SK-N-SH (cell line): ENCODE results near the gene SSTR5. TPM values are rescaled to one million over a fixed set of nuclear protein-coding genes. Genes with fewer than 3 reads are reported as not detected.

Source experiments
- CTCF ChIA-PET: fragments of 300-600, 350-600 bp; formaldehyde crosslinking; extraction: SDS; loops from one replicate; lab custom pipeline; 2021; lab: Yijun Ruan, JAX
- POLR2A ChIA-PET: fragments of 350-600 bp; sonication (Branson Sonifier 250); formaldehyde crosslinking; extraction: SDS; loops from one replicate; lab custom pipeline; 2020; ENCODE audit warnings: antibody characterized with exemption, inconsistent platforms; lab: Yijun Ruan, JAX
- DNase-seq: peaks from one replicate; pipeline ENCODE4 v3.0.0; 2012
- H2AFZ ChIP-seq: fragments of 200-600 bp; sonication (generic); 2 replicates; pipeline ENCODE4 v1.8.1; 2016; ENCODE audit warnings: antibody characterized with exemption, mild to moderate bottlenecking, low read depth
- H3F3A ChIP-seq: fragments of 200-600 bp; sonication (generic); replicated peaks from 2 replicates; pipeline ENCODE3; 2016; ENCODE audit warnings: antibody characterized with exemption, mild to moderate bottlenecking; ENCODE audit not compliant: insufficient read depth
- H3K27ac ChIP-seq, 2 experiments: fragments of 200-500 bp in 1 of 2; fragments of 200-600 bp in 1 of 2; sonication (Bioruptor generic) in 1 of 2; sonication (generic), shearing (Covaris generic) in 1 of 2; 2 replicates each; pipeline versions ENCODE4 v1.5.1 to v1.6.1; 2014 to 2016; ENCODE audit warnings: low read depth in 2 of 2, inconsistent platforms in 1 of 2, low read length in 1 of 2, mild to moderate bottlenecking in 1 of 2, mixed read lengths in 1 of 2
- H3K27me3 ChIP-seq: fragments of 200-600 bp; sonication (generic), shearing (Covaris generic); 2 replicates; pipeline ENCODE4 v1.6.1; 2016; ENCODE audit warnings: mixed run types; ENCODE audit not compliant: insufficient read depth
- H3K36me3 ChIP-seq, 2 experiments: fragments of 200-500 bp in 1 of 2; fragments of 200-600 bp in 1 of 2; sonication (Bioruptor generic) in 1 of 2; sonication (generic) in 1 of 2; replicated peaks in 1 of 2; 2 replicates each; pipeline versions ENCODE3 to v1.5.1; 2014 to 2016; ENCODE audit warnings: low read length in 1 of 2, mild to moderate bottlenecking in 1 of 2; ENCODE audit not compliant: insufficient read depth in 2 of 2, control insufficient read depth in 1 of 2
- H3K4me1 ChIP-seq, 2 experiments: fragments of 200-500 bp in 1 of 2; fragments of 200-600 bp in 1 of 2; sonication (Bioruptor generic) in 1 of 2; sonication (generic), shearing (Covaris generic) in 1 of 2; 2 replicates each; pipeline versions ENCODE4 v1.5.1 to v1.6.1; 2014 to 2016; ENCODE audit warnings: low read depth in 1 of 2, low read length in 1 of 2, mixed run types in 1 of 2; ENCODE audit not compliant: insufficient read depth in 2 of 2, control insufficient read depth in 1 of 2
- H3K4me2 ChIP-seq: fragments of 200-600 bp; sonication (generic), shearing (Covaris generic); 2 replicates; pipeline ENCODE4 v1.6.1; 2017; ENCODE audit warnings: mixed run types
- H3K4me3 ChIP-seq, 2 experiments: fragments of 200-500 bp in 1 of 2; fragments of 200-600 bp in 1 of 2; sonication (Bioruptor generic) in 1 of 2; sonication (generic), shearing (Covaris generic) in 1 of 2; 2 replicates each; pipeline versions ENCODE4 v1.5.1 to v1.8.1; 2014 to 2016; ENCODE audit warnings: low read depth in 2 of 2, inconsistent platforms in 1 of 2, low read length in 1 of 2, mild to moderate bottlenecking in 1 of 2, mixed read lengths in 1 of 2, moderate library complexity in 1 of 2
- H3K79me2 ChIP-seq: fragments of 200-600 bp; sonication (generic); 2 replicates; pipeline ENCODE4 v1.8.1; 2017; ENCODE audit warnings: mild to moderate bottlenecking; ENCODE audit not compliant: insufficient read depth
- H3K9ac ChIP-seq: fragments of 200-600 bp; sonication (generic); 2 replicates; pipeline ENCODE4 v1.6.1; 2017; ENCODE audit warnings: mixed run types
- H3K9me2 ChIP-seq: fragments of 200-600 bp; sonication (generic); 2 replicates; pipeline ENCODE4 v1.6.1; 2017; ENCODE audit warnings: mixed run types
- H3K9me3 ChIP-seq: fragments of 200-600 bp; sonication (generic); 2 replicates; pipeline ENCODE4 v1.6.1; 2017; ENCODE audit warnings: mixed run types, mild to moderate bottlenecking, moderate library complexity
- H4K20me1 ChIP-seq: fragments of 200-600 bp; sonication (generic); 2 replicates; pipeline ENCODE4 v1.6.1; 2017; ENCODE audit warnings: mild to moderate bottlenecking, mixed run types; ENCODE audit not compliant: insufficient read depth
- ELF1 ChIP-seq: IDR thresholded peaks from 2 replicates; pipeline ENCODE4 v1.4.0; 2012
- FOSL2 ChIP-seq: IDR thresholded peaks from 2 replicates; pipeline ENCODE4 v1.4.0; 2012; ENCODE audit warnings: low read depth, mild to moderate bottlenecking, moderate library complexity, borderline replicate concordance
- FOXM1 ChIP-seq: IDR thresholded peaks from 2 replicates; pipeline ENCODE4 v1.4.0; 2012; ENCODE audit warnings: low read depth, mild to moderate bottlenecking
- GATA2 ChIP-seq: sonication (generic); formaldehyde crosslinking; IDR thresholded peaks from 2 replicates; pipeline ENCODE4 v1.5.0; 2020; ENCODE audit warnings: mild to moderate bottlenecking, missing genetic modification reagents
- MEF2A ChIP-seq: IDR thresholded peaks from 2 replicates; pipeline ENCODE4 v1.4.0; 2012; ENCODE audit warnings: low read depth, borderline replicate concordance
- MXI1 ChIP-seq: IDR thresholded peaks from 2 replicates; pipeline ENCODE4 v1.6.1; 2012; ENCODE audit warnings: mild to moderate bottlenecking, low read depth, low read length, improper control_type of control experiment
- POLR2AphosphoS5 ChIP-seq: IDR thresholded peaks from 2 replicates; pipeline ENCODE4 v1.6.1; 2012; ENCODE audit warnings: low read depth, low read length
- RAD21 ChIP-seq: IDR thresholded peaks from 2 replicates; pipeline ENCODE4 v1.6.1; 2012; ENCODE audit warnings: mild to moderate bottlenecking, low read length
- RXRA ChIP-seq: IDR thresholded peaks from 2 replicates; pipeline ENCODE4 v1.4.0; 2012; ENCODE audit warnings: low read depth, mild to moderate bottlenecking, borderline replicate concordance
- SMC3 ChIP-seq: IDR thresholded peaks from 2 replicates; pipeline ENCODE4 v1.6.1; 2012; ENCODE audit warnings: low read depth, low read length, improper control_type of control experiment
- TAF1 ChIP-seq: IDR thresholded peaks from 2 replicates; pipeline ENCODE4 v1.6.1; 2012; ENCODE audit warnings: low read depth, mild to moderate bottlenecking, low read length, moderate library complexity, borderline replicate concordance
- WGBS: methylation state at CpG from one replicate; pipeline ENCODE4 v1.1.6; 2017; ENCODE audit warnings: low lambda C conversion rate; 5-methylcytosine and 5-hydroxymethylcytosine counted together
- polyA plus RNA-seq, 3 experiments: library from polyadenylated mRNA; depleted of rRNA; stranded (reverse); fragments of >200 nt; gene quantifications; 2 replicates each; pipeline ENCODE4 v1.2.3, GENCODE V29; 2012
- TF ChIP-seq, protein P1 (sequence below): IDR thresholded peaks from 2 replicates; pipeline ENCODE4 v1.4.0; 2012; ENCODE audit warnings: low read depth
- TF ChIP-seq, protein P2 (sequence below): IDR thresholded peaks from 2 replicates; pipeline ENCODE4 v1.4.0; 2012; ENCODE audit warnings: low read depth, borderline replicate concordance
- TF ChIP-seq, protein P3 (sequence below): fragments of 200-600 bp; sonication (generic); IDR thresholded peaks from 2 replicates; pipeline ENCODE4 v1.6.1; 2017; ENCODE audit warnings: antibody characterized with exemption, mild to moderate bottlenecking, moderate library complexity

The SSTR5 gene
- polyA plus RNA-seq, 1 of the 3 experiments (the other 2 are of a cell fraction) = not detected

DNA sequence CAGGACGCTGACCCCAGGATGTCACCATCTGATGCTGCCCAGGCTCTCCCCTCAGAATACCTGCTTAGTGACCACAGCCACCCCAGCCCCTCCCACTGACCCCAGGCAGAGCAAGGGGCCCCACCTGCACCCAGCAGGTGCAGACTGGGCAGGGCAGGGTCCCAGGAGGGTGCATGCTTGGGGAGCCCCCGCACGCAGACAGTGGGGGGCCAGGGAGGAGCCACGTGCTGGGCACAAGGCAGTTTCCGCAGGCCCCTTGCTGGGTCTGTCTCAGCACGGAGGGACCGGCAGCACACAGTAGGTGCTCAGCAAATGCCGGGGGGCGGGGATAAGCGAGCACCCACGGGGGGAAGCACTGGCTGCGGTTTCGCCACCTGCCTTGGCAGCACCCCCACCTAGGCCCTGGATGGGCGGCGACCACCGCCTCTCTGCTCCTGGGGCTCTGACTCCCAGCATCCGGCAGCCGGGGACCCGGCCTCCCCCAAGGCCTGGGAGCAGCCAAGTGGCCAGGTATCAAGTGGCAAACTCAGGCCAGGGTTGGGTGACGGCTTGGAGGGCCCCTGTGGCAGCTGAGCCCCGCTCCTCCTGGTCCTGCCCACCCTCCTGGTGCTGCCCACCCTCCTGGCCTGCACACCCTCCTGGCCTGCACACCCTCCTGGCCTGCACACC is 18.7 kb upstream of the SSTR5 start:
- H3K27ac ChIP-seq = no peak overlapping the region
- H2AFZ ChIP-seq = no peak overlapping the region
- H3K79me2 ChIP-seq = no peaks in the 10 kb centered on the region
- TF ChIP-seq RXRA (no peak), RAD21 (no peak), FOSL2 (no peak), TAF1 (no peak), POLR2AphosphoS5 (no peak), MXI1 (no peak), MEF2A (no peak), FOXM1 (no peak)
- TF ChIP-seq, protein P1, sequence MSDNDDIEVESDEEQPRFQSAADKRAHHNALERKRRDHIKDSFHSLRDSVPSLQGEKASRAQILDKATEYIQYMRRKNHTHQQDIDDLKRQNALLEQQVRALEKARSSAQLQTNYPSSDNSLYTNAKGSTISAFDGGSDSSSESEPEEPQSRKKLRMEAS = no peak
- TF ChIP-seq, protein P2, sequence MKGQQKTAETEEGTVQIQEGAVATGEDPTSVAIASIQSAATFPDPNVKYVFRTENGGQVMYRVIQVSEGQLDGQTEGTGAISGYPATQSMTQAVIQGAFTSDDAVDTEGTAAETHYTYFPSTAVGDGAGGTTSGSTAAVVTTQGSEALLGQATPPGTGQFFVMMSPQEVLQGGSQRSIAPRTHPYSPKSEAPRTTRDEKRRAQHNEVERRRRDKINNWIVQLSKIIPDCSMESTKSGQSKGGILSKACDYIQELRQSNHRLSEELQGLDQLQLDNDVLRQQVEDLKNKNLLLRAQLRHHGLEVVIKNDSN = no peak
- TF ChIP-seq, all 33 proteins: peak for 0
- no peak overlapping the region for H3K4me2 ChIP-seq
- H3F3A ChIP-seq = no peaks in the 10 kb centered on the region
- no peak overlapping the region for H3K9ac ChIP-seq
- H3K4me3 ChIP-seq = no peak overlapping the region
- no peaks in the 10 kb centered on the region for H4K20me1 ChIP-seq
- H3K9me2 ChIP-seq = no peaks in the 10 kb centered on the region
- ChIA-PET POLR2A (no interaction called here), CTCF (interaction anchor here (1.0 to 4.4 kb wide), 3 partner anchors 67 to 311 kb away, joined by 4 to 23 read pairs (median 5); partner anchors contain the start of gene CIAO3)
- H3K36me3 ChIP-seq = no peaks in the 10 kb centered on the region
- no peaks in the 10 kb centered on the region for H3K9me3 ChIP-seq
- DNase-seq = no peak
- 24% methylated on average over 8 of the region's 21 CpGs for WGBS
- H3K4me1 ChIP-seq = no peaks in the 10 kb centered on the region; a peak in 1 of 4 replicates
- peaks cover 22% of the 10 kb centered on the region for H3K27me3 ChIP-seq

DNA sequence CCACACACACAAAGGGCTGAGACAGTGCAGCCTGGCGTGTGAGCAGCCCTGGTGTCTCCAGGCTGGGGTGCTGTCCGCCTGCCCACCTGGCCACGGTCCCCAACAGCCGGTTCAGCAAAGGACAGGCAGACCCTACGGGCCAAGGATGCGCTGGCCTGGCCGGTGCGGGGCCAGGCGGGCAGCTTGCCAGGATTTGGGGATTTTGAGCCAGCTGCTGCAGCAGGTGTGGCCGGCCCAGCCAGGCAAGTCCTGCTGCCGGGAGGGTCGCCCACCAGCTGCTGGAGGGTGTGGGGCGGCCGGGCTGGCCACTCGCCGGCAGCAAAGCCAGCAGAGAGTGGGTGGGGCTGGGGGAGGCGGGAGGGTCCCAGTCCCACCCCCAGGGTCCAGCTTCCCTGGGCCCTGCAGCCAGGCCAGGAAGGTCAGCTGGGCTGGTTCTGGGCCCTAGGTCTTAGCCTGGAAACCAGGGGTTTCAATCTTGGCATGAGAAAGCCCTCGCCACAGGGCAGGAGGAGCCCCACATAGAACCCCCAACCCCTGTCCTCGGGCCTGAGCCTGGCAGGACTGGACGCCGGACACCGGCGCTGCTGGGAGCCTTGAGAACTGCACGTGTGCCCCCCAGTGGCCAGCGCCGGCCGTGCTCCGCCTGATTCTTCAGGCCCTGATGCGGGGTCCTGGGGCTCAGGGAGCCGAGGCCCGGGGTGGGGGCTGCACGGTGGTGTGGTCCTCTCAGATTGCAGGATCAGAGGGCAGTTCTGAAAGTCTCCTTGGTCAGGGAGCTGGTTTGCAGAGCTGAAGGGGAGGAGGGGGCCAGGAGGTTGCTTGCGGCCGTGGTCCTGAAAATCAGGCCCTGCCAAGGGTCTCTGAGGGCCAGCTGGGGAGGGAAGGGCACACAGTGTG is 17.6 kb upstream of the SSTR5 start:
- H3K4me2 ChIP-seq = no peak overlapping the region
- peak; percentile 91 for DNase-seq

More for the DNA sequence above, 17.6 kb upstream of the SSTR5 start:
- 8% methylated on average over 20 of the region's 34 CpGs for WGBS
- H4K20me1 ChIP-seq = no peaks in the 10 kb centered on the region
- ChIA-PET CTCF (interaction anchor here (0.6 to 5.5 kb wide), 33 partner anchors 10 to 348 kb away, joined by 3 to 76 read pairs (median 4); partner anchors contain the start of genes C1QTNF8, CIAO3 and GNG13), POLR2A (no interaction called here)
- no peaks in the 10 kb centered on the region for H3K9me3 ChIP-seq
- no peak overlapping the region for H3K27ac ChIP-seq
- peaks cover 26% of the 10 kb centered on the region for H3K27me3 ChIP-seq
- H3K79me2 ChIP-seq = no peaks in the 10 kb centered on the region
- peak overlapping the region in 1 of 2 experiments; percentile 46; a peak in 1 of 4 replicates for H3K4me3 ChIP-seq
- no peaks in the 10 kb centered on the region for H3F3A ChIP-seq
- no peaks in the 10 kb centered on the region; a peak in 1 of 4 replicates for H3K4me1 ChIP-seq
- H3K36me3 ChIP-seq = no peaks in the 10 kb centered on the region
- H3K9me2 ChIP-seq = no peaks in the 10 kb centered on the region
- no peak overlapping the region for H2AFZ ChIP-seq
- TF ChIP-seq SMC3 = peak; percentile 81
- TF ChIP-seq, protein P1 = 0 out of 2 replicates have a peak, but pooled peaks have one; percentile 14
- TF ChIP-seq ELF1 = no peak
- TF ChIP-seq RAD21 = peak; percentile 83
- TF ChIP-seq, protein P3, sequence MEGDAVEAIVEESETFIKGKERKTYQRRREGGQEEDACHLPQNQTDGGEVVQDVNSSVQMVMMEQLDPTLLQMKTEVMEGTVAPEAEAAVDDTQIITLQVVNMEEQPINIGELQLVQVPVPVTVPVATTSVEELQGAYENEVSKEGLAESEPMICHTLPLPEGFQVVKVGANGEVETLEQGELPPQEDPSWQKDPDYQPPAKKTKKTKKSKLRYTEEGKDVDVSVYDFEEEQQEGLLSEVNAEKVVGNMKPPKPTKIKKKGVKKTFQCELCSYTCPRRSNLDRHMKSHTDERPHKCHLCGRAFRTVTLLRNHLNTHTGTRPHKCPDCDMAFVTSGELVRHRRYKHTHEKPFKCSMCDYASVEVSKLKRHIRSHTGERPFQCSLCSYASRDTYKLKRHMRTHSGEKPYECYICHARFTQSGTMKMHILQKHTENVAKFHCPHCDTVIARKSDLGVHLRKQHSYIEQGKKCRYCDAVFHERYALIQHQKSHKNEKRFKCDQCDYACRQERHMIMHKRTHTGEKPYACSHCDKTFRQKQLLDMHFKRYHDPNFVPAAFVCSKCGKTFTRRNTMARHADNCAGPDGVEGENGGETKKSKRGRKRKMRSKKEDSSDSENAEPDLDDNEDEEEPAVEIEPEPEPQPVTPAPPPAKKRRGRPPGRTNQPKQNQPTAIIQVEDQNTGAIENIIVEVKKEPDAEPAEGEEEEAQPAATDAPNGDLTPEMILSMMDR = peak; percentile 78
- no peak for TF ChIP-seq GATA2 (CRISPR knock-in tag)
- H3K9ac ChIP-seq = no peak overlapping the region
